Natural killer cell (primary cell): ENCODE results near the gene ZNF467. TPM values are rescaled to one million over a fixed set of nuclear protein-coding genes. Genes with fewer than 3 reads are reported as not detected.

ENCODE experiments used
- ATAC-seq, 3 donors: fragments of 150-1000 bp in 2 of 3; fragments of 200-7000 bp in 1 of 3; cut with Tn5 transposase; 1 replicate in 1 of 3; 2 replicates in 2 of 3; pipeline ENCODE4 v1.10.0; 2021; ENCODE audit warnings: mild to moderate bottlenecking in 2 of 3, moderate library complexity in 2 of 3
- DNase-seq, 2 donors: peaks; one replicate each; pipeline versions ENCODE4 v3.0.0 to v3.0.0-alpha.2; 2013 to 2021; ENCODE audit warnings: mixed read lengths in 1 of 2
- H3K27ac ChIP-seq: one replicate; pipeline ENCODE4 v1.5.1; 2013; ENCODE audit warnings: mild to moderate bottlenecking, low read length
- H3K27me3 ChIP-seq: one replicate; pipeline ENCODE4 v1.6.1; 2013; ENCODE audit warnings: low read length; ENCODE audit not compliant: control insufficient read depth, insufficient read depth
- H3K36me3 ChIP-seq: one replicate; pipeline ENCODE4 v1.6.1; 2013; ENCODE audit warnings: low read length; ENCODE audit not compliant: control insufficient read depth, insufficient read depth
- H3K4me1 ChIP-seq: one replicate; pipeline ENCODE4 v1.6.1; 2013; ENCODE audit warnings: low read length; ENCODE audit not compliant: control insufficient read depth, insufficient read depth
- H3K4me3 ChIP-seq: one replicate; pipeline ENCODE4 v1.5.1; 2013; ENCODE audit warnings: low read length
- H3K9me3 ChIP-seq: one replicate; pipeline ENCODE4 v1.6.1; 2013; ENCODE audit warnings: low read length; ENCODE audit not compliant: control insufficient read depth, insufficient read depth
- H3K27ac Mint-ChIP-seq, 2 donors: one replicate each; pipeline ENCODE4 v1.8.0; 2022; ENCODE audit warnings: mild to moderate bottlenecking in 2 of 2, mixed read lengths in 2 of 2, moderate library complexity in 1 of 2
- H3K27me3 Mint-ChIP-seq, 2 donors: one replicate each; pipeline ENCODE4 v1.8.0; 2022; ENCODE audit warnings: low read depth in 2 of 2, mixed read lengths in 2 of 2
- H3K36me3 Mint-ChIP-seq: one replicate; pipeline ENCODE4 v1.8.0; 2022; ENCODE audit warnings: mixed read lengths
- H3K4me1 Mint-ChIP-seq, 2 donors: one replicate each; pipeline ENCODE4 v1.8.0; 2022; ENCODE audit warnings: mixed read lengths in 2 of 2
- H3K4me3 Mint-ChIP-seq: one replicate; pipeline ENCODE4 v1.8.0; 2022; ENCODE audit warnings: mild to moderate bottlenecking, moderate library complexity, mixed read lengths
- H3K9me3 Mint-ChIP-seq, 2 donors: one replicate each; pipeline ENCODE4 v1.8.0; 2022; ENCODE audit warnings: mixed read lengths in 2 of 2
- WGBS: methylation state at CpG from one replicate; pipeline ENCODE4 v1.1.7; 2013; ENCODE audit warnings: missing lambda C conversion rate; ENCODE audit not compliant: insufficient coverage; 5-methylcytosine and 5-hydroxymethylcytosine counted together
- intact Hi-C: fragments of 100-400 bp; cut with micrococcal nuclease; formaldehyde crosslinking; loops from one replicate; pipeline ENCODE4 v1.14.2; 2022
- total RNA-seq, 4 donors: library from RNA; stranded (reverse); fragments of 120-200 nt in 1 of 4; gene quantifications; one replicate each; pipeline versions ENCODE4 v1.2.3 to v1.2.4, GENCODE V29; 2013 to 2022
- TF ChIP-seq, protein P1 (sequence below): fragments of 200-600 bp; IDR thresholded peaks from one replicate; pipeline ENCODE4 v1.8.0; 2022; ENCODE audit warnings: antibody characterized with exemption

Gene ZNF467
- total RNA-seq, 3 donors from 2014 or later (not counting 1 experiment from before 2014, with no cell fraction given) = 2.8 to 5.4 (median 3.7) TPM

DNA sequence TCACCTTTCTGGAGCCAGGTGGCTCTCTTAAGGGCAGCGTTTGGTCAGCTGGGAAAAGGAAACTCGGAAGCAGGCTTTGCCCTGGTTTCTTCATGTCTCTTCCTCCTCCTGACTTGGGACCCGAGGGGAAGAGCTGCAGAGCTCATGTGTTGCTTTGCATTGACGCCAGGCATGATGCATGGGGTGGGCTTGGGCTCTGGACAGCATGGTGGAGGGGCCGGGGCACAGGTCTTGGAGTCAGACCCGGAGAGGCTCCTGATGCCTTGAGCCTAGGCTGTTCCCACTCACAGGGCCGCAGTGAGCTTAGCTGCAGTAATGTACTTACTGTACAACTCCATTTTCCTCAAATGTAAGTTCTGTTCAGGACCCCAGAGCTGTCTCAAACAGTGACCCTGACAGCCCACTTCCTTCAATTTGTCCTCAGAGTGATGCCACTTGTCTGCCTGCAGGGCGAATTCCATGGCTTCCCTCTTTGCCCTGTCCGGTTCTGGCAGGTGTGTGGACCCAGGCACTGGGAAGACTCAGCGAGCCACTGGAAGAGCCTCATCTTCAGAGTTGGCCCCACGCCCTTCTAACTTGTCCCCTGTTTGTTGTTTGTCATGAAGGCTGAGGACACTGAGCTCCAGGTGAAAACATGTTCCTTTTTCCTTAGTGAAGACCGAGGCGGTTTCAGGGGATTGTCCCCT lies 50.2 kb downstream of the ZNF467 start:
- Mint-ChIP-seq H3K4me3 (no peak overlapping the region), H3K27ac (no peak overlapping the region), H3K27me3 (no peaks in the 10 kb centered on the region), H3K4me1 (peaks cover 19 to 32% of the 10 kb centered on the region in 2 donors), H3K9me3 (no peaks in the 10 kb centered on the region), H3K36me3 (no peaks in the 10 kb centered on the region)
- intact Hi-C loops = no loop called here
- TF ChIP-seq, protein P1, sequence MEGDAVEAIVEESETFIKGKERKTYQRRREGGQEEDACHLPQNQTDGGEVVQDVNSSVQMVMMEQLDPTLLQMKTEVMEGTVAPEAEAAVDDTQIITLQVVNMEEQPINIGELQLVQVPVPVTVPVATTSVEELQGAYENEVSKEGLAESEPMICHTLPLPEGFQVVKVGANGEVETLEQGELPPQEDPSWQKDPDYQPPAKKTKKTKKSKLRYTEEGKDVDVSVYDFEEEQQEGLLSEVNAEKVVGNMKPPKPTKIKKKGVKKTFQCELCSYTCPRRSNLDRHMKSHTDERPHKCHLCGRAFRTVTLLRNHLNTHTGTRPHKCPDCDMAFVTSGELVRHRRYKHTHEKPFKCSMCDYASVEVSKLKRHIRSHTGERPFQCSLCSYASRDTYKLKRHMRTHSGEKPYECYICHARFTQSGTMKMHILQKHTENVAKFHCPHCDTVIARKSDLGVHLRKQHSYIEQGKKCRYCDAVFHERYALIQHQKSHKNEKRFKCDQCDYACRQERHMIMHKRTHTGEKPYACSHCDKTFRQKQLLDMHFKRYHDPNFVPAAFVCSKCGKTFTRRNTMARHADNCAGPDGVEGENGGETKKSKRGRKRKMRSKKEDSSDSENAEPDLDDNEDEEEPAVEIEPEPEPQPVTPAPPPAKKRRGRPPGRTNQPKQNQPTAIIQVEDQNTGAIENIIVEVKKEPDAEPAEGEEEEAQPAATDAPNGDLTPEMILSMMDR = no peak
- ATAC-seq = no peak
- Histone ChIP-seq H3K4me3 (no peak overlapping the region), H3K36me3 (peaks cover 4% of the 10 kb centered on the region), H3K27me3 (no peaks in the 10 kb centered on the region), H3K4me1 (peaks cover 21% of the 10 kb centered on the region), H3K9me3 (no peaks in the 10 kb centered on the region), H3K27ac (no peak overlapping the region)
- no peak for DNase-seq
- 94% methylated on average over 13 of the region's 13 CpGs for WGBS

- Mint-ChIP-seq H3K27ac (no peak overlapping the region), H3K27me3 (no peaks in the 10 kb centered on the region), H3K4me3 (no peak overlapping the region), H3K9me3 (no peaks in the 10 kb centered on the region), H3K36me3 (no peaks in the 10 kb centered on the region), H3K4me1 (peaks cover 19 to 32% of the 10 kb centered on the region in 2 donors)
- whole genome bisulfite sequencing = 95% methylated on average over 20 of the region's 20 CpGs
- peaks cover 21% of the 10 kb centered on the region for H3K4me1 ChIP-seq
- DNase-seq (no peak), ATAC-seq (no peak)
- TF ChIP-seq, protein P1 = no peak
- peaks cover 4% of the 10 kb centered on the region for H3K36me3 ChIP-seq
- intact Hi-C loops = no loop called here
- H3K27ac ChIP-seq = no peak overlapping the region
- no peak overlapping the region for H3K4me3 ChIP-seq
- H3K27me3 ChIP-seq = no peaks in the 10 kb centered on the region
- H3K9me3 ChIP-seq = no peaks in the 10 kb centered on the region
These were observed 50.9 kb downstream of the ZNF467 start for GRCh38 chr7:149722356-149722957.

GRCh38 chr7:149721084-149721601 lies 52.2 kb downstream of the ZNF467 start:
- no peaks in the 10 kb centered on the region for H3K27me3 ChIP-seq
- Mint-ChIP-seq H3K4me3 (peak overlapping the region; percentile 68), H3K4me1 (peaks cover 25 to 36% of the 10 kb centered on the region in 2 donors), H3K27ac (peak overlapping the region; percentile 56 to 78), H3K27me3 (no peaks in the 10 kb centered on the region), H3K36me3 (no peaks in the 10 kb centered on the region), H3K9me3 (no peaks in the 10 kb centered on the region)
- ATAC-seq (peak; percentile 40 to 70 (median 60)), DNase-seq (peak in 1 of 2 donors; percentile 33)
- no peak overlapping the region for H3K27ac ChIP-seq
- no peaks in the 10 kb centered on the region for H3K9me3 ChIP-seq
- H3K4me3 ChIP-seq = no peak overlapping the region
- TF ChIP-seq, protein P1 = no peak
- intact Hi-C loops = no loop called here
- 67% methylated on average over 16 of the region's 16 CpGs for WGBS
- peaks cover 21% of the 10 kb centered on the region for H3K4me1 ChIP-seq
- peaks cover 4% of the 10 kb centered on the region for H3K36me3 ChIP-seq
